OCI-LY1 (cell line): Measurements from ENCODE around the gene FAM237A.

Experiments
- H2AFZ ChIP-seq: fragments of 200-600 bp; sonication (generic), shearing (Covaris generic); 2 replicates; pipeline ENCODE4 v1.6.0; 2014; ENCODE audit warnings: antibody characterized with exemption, mild to moderate bottlenecking, low read length
- H3F3A ChIP-seq: fragments of 200-600 bp; sonication (generic), shearing (Covaris generic); 2 replicates; pipeline ENCODE4 v1.6.0; 2014; ENCODE audit warnings: mild to moderate bottlenecking, antibody characterized with exemption, low read length, moderate library complexity; ENCODE audit not compliant: insufficient read depth
- H3K27ac ChIP-seq: fragments of 200-600 bp; sonication (generic); 2 replicates; pipeline ENCODE4 v1.5.1; 2014; ENCODE audit warnings: low read length, mixed run types, mild to moderate bottlenecking, low read depth; ENCODE audit not compliant: poor library complexity, severe bottlenecking
- H3K27me3 ChIP-seq: fragments of 200-600 bp; sonication (generic); 2 replicates; pipeline ENCODE4 v1.6.0; 2014; ENCODE audit warnings: antibody characterized with exemption, mild to moderate bottlenecking, low read length, moderate library complexity; ENCODE audit not compliant: insufficient read depth
- H3K36me3 ChIP-seq: fragments of 200-600 bp; sonication (generic); 2 replicates; pipeline ENCODE4 v1.6.1; 2014; ENCODE audit warnings: mild to moderate bottlenecking, antibody characterized with exemption, low read length, moderate library complexity, mixed read lengths; ENCODE audit not compliant: insufficient read depth
- H3K4me1 ChIP-seq: fragments of 200-600 bp; sonication (generic); 2 replicates; pipeline ENCODE4 v1.5.1; 2014; ENCODE audit warnings: mild to moderate bottlenecking, low read length, moderate library complexity; ENCODE audit not compliant: insufficient read depth, severe bottlenecking
- H3K4me2 ChIP-seq: fragments of 200-600 bp; sonication (generic), shearing (Covaris generic); 2 replicates; pipeline ENCODE4 v1.6.1; 2014; ENCODE audit warnings: low read length
- H3K4me3 ChIP-seq: fragments of 200-600 bp; sonication (generic); 2 replicates; pipeline ENCODE4 v1.5.1; 2014; ENCODE audit warnings: low read length, low read depth, mild to moderate bottlenecking, mixed read lengths; ENCODE audit not compliant: poor library complexity, severe bottlenecking
- H3K79me2 ChIP-seq: fragments of 200-600 bp; shearing (Covaris generic); 2 replicates; pipeline ENCODE4 v1.6.1; 2016; ENCODE audit warnings: mixed run types, low read length, mixed read lengths; ENCODE audit not compliant: insufficient read depth
- H3K9ac ChIP-seq: fragments of 200-600 bp; sonication (generic), shearing (Covaris generic); 2 replicates; pipeline ENCODE4 v1.6.1; 2014; ENCODE audit warnings: mild to moderate bottlenecking, low read length, mixed read lengths
- H3K9me2 ChIP-seq: fragments of 200-600 bp; sonication (generic), shearing (Covaris generic); 2 replicates; pipeline ENCODE4 v1.6.1; 2014; ENCODE audit warnings: low read depth, mild to moderate bottlenecking, low read length, mixed read lengths
- H3K9me3 ChIP-seq: fragments of 200-600 bp; shearing (Covaris generic); 2 replicates; pipeline ENCODE4 v1.6.1; 2014; ENCODE audit warnings: low read length, mixed read lengths
- H4K20me1 ChIP-seq: fragments of 200-600 bp; sonication (generic), shearing (Covaris generic); 2 replicates; pipeline ENCODE4 v1.6.0; 2016; ENCODE audit warnings: mild to moderate bottlenecking, low read length; ENCODE audit not compliant: insufficient read depth
- EZH2 ChIP-seq: fragments of 200-600 bp; sonication (generic), shearing (Covaris generic); IDR thresholded peaks from 2 replicates; pipeline ENCODE4 v1.8.0; 2017; ENCODE audit warnings: borderline replicate concordance, mixed run types, mild to moderate bottlenecking, antibody characterized with exemption, low read length, moderate library complexity, mixed read lengths
- TF ChIP-seq, protein P1 (sequence below): fragments of 200-600 bp; sonication (generic), shearing (Covaris generic); IDR thresholded peaks from 2 replicates; pipeline ENCODE4 v1.5.1; 2017; ENCODE audit warnings: mild to moderate bottlenecking, antibody characterized with exemption, low read length, moderate library complexity, mixed read lengths

FAM237A gene

DNA sequence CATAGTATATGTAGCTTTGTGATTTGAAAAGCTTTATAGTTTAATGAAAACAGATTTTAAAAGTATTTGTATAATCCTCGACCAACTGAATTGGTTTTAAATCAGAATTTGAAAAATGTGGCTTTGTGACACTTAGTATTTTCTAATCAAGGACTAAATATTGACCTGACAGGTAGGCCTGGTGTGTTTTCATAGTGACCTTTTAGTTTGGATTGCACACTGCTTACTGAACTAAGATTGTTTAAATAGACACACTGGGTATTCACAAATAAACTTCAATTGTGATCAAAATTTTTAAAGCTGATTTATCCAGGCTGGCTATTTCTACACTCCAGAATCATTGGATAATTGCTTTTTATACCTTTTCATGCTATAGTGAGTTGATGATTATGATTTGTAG lies 31.8 kb upstream of the FAM237A start:
- no peaks in the 10 kb centered on the region for H3K9me2 ChIP-seq
- H3F3A ChIP-seq, result no peaks in the 10 kb centered on the region
- H3K27ac ChIP-seq, result no peak overlapping the region
- H3K4me2 ChIP-seq, result no peak overlapping the region
- H3K4me3 ChIP-seq, result no peak overlapping the region
- H2AFZ ChIP-seq, result no peak overlapping the region
- no peaks in the 10 kb centered on the region for H3K9me3 ChIP-seq
- H4K20me1 ChIP-seq, result no peaks in the 10 kb centered on the region
- no peak overlapping the region for H3K9ac ChIP-seq
- H3K27me3 ChIP-seq, result no peaks in the 10 kb centered on the region
- H3K4me1 ChIP-seq, result no peaks in the 10 kb centered on the region
- TF ChIP-seq EZH2, result no peak
- H3K79me2 ChIP-seq, result no peaks in the 10 kb centered on the region
- H3K36me3 ChIP-seq, result no peaks in the 10 kb centered on the region

DNA sequence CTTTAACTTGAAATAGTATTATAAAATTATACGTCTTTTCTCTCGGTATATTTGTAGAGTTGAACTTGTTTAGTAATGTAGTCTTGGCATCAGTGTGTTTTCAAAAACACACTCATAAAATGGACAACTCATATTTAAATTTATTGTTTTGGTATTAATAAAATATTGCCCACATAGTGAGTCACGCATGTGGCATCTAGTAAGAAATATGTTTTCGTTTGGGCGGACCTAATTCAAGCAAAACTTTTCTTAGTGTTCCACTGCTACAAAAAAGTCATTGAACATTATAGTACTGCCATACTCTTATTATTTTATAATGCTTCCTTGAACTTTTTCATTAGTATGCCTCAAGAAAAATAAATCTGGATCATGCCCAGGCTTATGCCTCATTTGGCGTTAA lies 31.1 kb upstream of the FAM237A start:
- Histone ChIP-seq H3F3A (no peaks in the 10 kb centered on the region), H3K27ac (no peak overlapping the region), H4K20me1 (no peaks in the 10 kb centered on the region)

DNA sequence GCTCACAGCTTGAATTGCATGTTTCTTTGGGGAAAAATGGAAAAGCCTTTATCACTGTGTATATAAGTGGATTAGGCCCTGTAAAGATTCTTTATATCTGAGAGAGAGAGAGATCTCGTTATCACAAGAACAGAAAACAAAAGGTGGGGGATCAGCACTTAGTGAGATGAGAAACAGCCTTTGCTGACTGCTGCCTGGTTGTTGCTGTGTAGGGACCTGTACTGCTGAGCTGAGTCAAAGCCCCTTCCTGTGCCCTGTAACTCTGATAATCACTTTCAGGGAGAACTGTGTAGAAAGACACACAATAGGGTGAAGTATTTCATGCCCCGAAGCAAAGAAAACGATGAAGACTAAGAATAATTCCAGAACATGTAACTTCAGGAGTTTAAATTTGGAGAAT lies 30.6 kb upstream of the FAM237A start:
- no peaks in the 10 kb centered on the region for H3F3A ChIP-seq
- no peak overlapping the region for H3K4me3 ChIP-seq
- no peaks in the 10 kb centered on the region for H3K79me2 ChIP-seq
- H3K27ac ChIP-seq, result no peak overlapping the region
- no peaks in the 10 kb centered on the region for H3K9me3 ChIP-seq
- no peaks in the 10 kb centered on the region for H3K27me3 ChIP-seq
- H3K4me2 ChIP-seq, result no peak overlapping the region
- no peaks in the 10 kb centered on the region for H3K36me3 ChIP-seq
- no peak overlapping the region for H2AFZ ChIP-seq
- H3K9ac ChIP-seq, result no peak overlapping the region
- H4K20me1 ChIP-seq, result no peaks in the 10 kb centered on the region
- no peaks in the 10 kb centered on the region for H3K9me2 ChIP-seq
- H3K4me1 ChIP-seq, result no peaks in the 10 kb centered on the region
- TF ChIP-seq EZH2, result no peak
- TF ChIP-seq, protein P1, sequence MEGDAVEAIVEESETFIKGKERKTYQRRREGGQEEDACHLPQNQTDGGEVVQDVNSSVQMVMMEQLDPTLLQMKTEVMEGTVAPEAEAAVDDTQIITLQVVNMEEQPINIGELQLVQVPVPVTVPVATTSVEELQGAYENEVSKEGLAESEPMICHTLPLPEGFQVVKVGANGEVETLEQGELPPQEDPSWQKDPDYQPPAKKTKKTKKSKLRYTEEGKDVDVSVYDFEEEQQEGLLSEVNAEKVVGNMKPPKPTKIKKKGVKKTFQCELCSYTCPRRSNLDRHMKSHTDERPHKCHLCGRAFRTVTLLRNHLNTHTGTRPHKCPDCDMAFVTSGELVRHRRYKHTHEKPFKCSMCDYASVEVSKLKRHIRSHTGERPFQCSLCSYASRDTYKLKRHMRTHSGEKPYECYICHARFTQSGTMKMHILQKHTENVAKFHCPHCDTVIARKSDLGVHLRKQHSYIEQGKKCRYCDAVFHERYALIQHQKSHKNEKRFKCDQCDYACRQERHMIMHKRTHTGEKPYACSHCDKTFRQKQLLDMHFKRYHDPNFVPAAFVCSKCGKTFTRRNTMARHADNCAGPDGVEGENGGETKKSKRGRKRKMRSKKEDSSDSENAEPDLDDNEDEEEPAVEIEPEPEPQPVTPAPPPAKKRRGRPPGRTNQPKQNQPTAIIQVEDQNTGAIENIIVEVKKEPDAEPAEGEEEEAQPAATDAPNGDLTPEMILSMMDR, result no peak

More for the DNA sequence above, 31.1 kb upstream of the FAM237A start:
- Histone ChIP-seq H3K4me3 (no peak overlapping the region), H3K36me3 (no peaks in the 10 kb centered on the region), H3K9me2 (no peaks in the 10 kb centered on the region), H3K4me2 (no peak overlapping the region), H3K9me3 (no peaks in the 10 kb centered on the region), H3K79me2 (no peaks in the 10 kb centered on the region), H3K9ac (no peak overlapping the region), H2AFZ (no peak overlapping the region), H3K4me1 (no peaks in the 10 kb centered on the region), H3K27me3 (no peaks in the 10 kb centered on the region)
- TF ChIP-seq EZH2, result no peak
- TF ChIP-seq, protein P1, result no peak

DNA sequence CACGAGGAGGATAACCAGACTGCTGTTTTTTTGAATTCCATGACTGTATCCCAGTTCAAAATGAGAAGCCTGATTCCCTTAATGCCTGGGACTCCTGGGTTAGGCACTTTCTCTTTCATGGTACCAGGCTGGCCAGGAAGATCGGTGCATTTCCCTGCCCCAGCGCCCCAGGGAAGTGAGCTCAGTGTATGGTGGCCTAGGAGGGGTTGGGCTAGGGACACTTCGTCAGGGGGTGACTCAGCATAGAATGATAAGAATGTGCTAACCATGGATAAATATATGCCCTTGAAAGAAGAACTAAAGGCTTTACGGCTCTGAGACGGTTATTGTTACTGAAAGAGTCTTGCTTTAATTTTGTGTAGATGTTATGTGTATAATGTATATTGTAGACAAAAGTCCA lies 27.5 kb upstream of the FAM237A start:
- no peak overlapping the region for H3K9ac ChIP-seq
- no peaks in the 10 kb centered on the region for H3K9me3 ChIP-seq
- no peaks in the 10 kb centered on the region for H3K27me3 ChIP-seq
- H3K9me2 ChIP-seq, result no peaks in the 10 kb centered on the region
- H3K36me3 ChIP-seq, result no peaks in the 10 kb centered on the region
- no peak overlapping the region for H3K27ac ChIP-seq
- no peaks in the 10 kb centered on the region for H3K4me1 ChIP-seq
- H3K79me2 ChIP-seq, result no peaks in the 10 kb centered on the region
- TF ChIP-seq, protein P1, result no peak
- TF ChIP-seq EZH2, result no peak
- H3F3A ChIP-seq, result no peaks in the 10 kb centered on the region
- H4K20me1 ChIP-seq, result no peaks in the 10 kb centered on the region
- H2AFZ ChIP-seq, result no peak overlapping the region
- H3K4me2 ChIP-seq, result no peak overlapping the region
- no peak overlapping the region for H3K4me3 ChIP-seq
